H7 (cell line): Measurements from ENCODE around the gene PARP1. TPM values are rescaled to one million over a fixed set of nuclear protein-coding genes. Genes with fewer than 3 reads are reported as not detected.
A peak's percentile ranks its signal among the peaks of the same experiment; 100 is the strongest.

Experiments used
- DNase-seq: peaks from one replicate; pipeline ENCODE4 v3.0.0; 2012
- H3K27me3 ChIP-seq: 2 replicates; pipeline ENCODE4 v1.6.0; 2011; ENCODE audit warnings: mild to moderate bottlenecking, low read length; ENCODE audit not compliant: control insufficient read depth, insufficient read depth
- H3K36me3 ChIP-seq: replicated peaks from 2 replicates; pipeline ENCODE4 v1.5.1; 2011; ENCODE audit warnings: low read length; ENCODE audit not compliant: control insufficient read depth, insufficient read depth
- H3K4me3 ChIP-seq: 2 replicates; pipeline ENCODE4 v1.5.1; 2011; ENCODE audit warnings: low read depth, mild to moderate bottlenecking, control low read depth, low read length, moderate library complexity; ENCODE audit not compliant: insufficient read depth
- total RNA-seq: library from RNA; depleted of rRNA; stranded (reverse); fragments of >200 nt; shearing (Covaris generic); gene quantifications from 2 replicates; pipeline ENCODE4 v1.2.3, GENCODE V29; 2014

The PARP1 gene
- total RNA-seq, 1 experiment from 2014 or later: 425 TPM

DNA sequence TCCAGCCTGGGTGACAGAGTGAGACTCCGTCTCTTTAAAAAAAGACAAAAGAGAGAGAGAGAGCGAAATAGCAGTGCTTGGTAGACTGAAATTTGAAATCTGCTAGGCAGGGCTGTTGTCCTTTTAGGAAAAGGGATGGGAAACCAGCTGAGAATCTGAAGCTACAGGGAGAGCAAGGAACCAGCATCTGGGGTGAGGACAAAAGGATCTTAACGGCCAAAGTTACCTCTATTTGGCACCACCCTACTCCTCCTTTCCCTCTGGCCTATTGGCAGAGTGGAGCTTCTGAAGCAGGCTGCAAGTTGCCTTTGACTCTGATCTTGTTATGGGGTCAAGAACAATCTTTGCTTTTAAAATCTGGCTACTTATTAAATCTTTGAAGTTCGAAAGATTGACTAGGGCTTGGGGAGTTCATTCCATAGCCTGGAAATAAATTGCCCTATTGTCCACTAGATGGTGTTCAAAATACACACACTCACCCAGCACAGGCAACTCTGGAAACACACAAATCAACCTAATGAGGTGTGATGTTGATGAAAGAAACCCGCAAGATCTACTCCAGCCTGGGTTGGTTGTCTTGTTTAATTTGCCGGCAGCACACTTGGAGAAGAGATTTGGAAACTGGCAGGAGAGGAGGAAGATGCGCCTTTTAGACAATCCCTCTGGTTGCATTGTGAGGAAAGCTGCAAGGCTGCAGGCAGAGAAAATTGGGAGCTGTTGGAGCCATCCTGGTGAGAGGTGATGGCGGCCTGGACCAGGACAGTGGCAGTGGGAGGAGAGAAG lies 16.5 kb upstream of the PARP1 start:
- DNase-seq: peak; percentile 61
- no peaks in the 10 kb centered on the region for H3K36me3 ChIP-seq
- no peak overlapping the region for H3K4me3 ChIP-seq
- H3K27me3 ChIP-seq: no peaks in the 10 kb centered on the region

GRCh38 chr1:226422478-226422877 lies 14.6 kb upstream of the PARP1 start:
- Histone ChIP-seq H3K4me3 (no peak overlapping the region), H3K27me3 (no peaks in the 10 kb centered on the region), H3K36me3 (no peaks in the 10 kb centered on the region)
- DNase-seq: no peak

DNA sequence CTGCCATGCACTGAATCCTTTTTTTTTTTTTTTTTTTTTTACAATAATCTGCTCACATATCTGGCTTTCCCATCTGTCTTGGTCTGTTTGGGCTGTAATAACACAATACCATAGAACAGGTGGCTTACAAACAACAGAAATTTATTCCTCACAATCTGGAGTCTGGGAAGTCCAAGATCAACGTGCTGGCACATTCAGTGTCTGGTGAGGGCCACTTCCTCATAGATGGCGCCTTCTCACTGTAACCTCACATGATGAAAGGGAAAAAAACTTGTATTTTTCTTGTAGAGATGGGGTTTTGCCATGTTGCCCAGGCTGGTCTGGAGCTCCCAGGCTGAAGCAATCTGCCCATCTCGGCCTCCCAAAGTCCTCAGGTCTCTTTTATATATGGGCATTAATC lies 13.0 kb upstream of the PARP1 start:
- Histone ChIP-seq H3K36me3 (no peaks in the 10 kb centered on the region), H3K4me3 (no peak overlapping the region), H3K27me3 (no peaks in the 10 kb centered on the region)
- no peak for DNase-seq

GRCh38 chr1:226420328-226420727 lies 12.4 kb upstream of the PARP1 start:
- Histone ChIP-seq H3K27me3 (no peaks in the 10 kb centered on the region), H3K36me3 (no peaks in the 10 kb centered on the region), H3K4me3 (no peak overlapping the region)
- DNase-seq: no peak

DNA sequence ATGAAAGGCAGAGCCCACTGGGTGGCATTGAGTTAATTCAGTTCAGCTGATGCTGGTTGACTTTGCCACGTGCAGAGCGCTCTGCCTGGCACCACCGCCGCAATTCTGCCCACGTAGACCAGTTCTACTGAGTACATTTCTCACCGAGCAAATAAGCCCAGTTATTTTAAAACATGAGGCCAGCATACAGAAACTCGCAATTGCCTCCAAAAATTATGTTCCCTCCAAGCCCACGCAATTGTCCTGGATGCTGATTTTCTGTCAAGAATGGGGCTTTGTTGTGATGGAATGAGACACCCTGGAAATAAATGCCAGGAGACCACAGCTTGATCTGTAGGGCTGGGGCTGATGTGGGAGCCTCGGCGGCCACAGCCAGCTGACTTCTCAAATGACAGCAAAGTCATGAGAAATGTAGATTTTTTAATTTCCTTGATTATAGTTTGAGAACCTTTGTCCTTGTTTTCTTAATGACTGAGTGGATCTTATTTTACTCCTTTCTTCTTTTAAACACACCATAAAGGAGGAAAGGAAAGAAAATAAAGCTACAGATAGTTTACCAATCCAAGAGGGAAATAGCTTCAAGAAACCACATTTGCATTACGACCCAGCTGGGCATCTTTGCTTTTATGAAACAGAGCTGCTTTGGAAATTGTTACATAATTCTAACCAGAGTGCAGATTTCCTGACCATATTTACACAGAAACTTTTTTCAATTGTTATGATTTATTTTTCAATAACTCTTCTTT lies 11.6 kb upstream of the PARP1 start:
- Histone ChIP-seq H3K36me3 (no peaks in the 10 kb centered on the region), H3K27me3 (no peaks in the 10 kb centered on the region), H3K4me3 (no peak overlapping the region)
- no peak for DNase-seq

DNA sequence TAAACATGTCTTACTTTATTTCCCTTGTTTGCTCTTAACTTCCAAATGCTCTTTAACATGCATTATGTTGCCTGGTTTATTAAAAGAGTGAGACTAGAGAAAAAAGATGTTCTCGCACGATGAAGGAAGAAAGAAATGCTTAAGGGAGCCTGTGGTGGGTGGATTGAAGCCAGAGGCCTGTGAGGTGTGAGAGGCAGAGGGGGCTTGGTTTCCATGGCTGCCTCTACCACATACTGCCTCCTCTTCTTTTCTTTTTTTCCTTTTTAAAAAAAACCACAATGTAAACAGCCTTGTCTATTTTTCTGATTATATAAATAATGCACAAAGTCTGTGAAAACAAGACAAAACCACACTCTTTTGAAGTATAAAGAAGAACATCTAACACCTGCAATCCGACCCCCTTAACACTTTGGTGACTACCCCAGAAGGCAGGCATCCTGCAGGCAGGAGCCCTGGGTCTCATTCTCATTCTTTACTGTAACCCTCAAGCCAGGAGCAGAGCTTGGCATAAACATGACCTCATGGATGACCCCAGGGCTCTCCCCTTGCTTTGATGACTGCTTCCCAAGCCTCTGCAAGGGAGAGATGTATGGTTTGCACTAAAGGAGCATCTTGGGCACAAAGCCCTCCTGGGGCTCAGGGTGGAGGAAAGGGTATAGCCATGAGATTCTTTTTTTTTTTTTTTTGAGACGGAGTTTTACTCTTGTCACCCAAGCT lies 10.1 kb upstream of the PARP1 start:
- no peak for DNase-seq
- H3K4me3 ChIP-seq: no peak overlapping the region
- no peaks in the 10 kb centered on the region for H3K27me3 ChIP-seq
- H3K36me3 ChIP-seq: no peaks in the 10 kb centered on the region

- DNase-seq: no peak
- Histone ChIP-seq H3K4me3 (no peak overlapping the region), H3K36me3 (no peaks in the 10 kb centered on the region), H3K27me3 (no peaks in the 10 kb centered on the region)
Observed at GRCh38 chr1:226417350-226417749, 9.5 kb upstream of the PARP1 start.

DNA sequence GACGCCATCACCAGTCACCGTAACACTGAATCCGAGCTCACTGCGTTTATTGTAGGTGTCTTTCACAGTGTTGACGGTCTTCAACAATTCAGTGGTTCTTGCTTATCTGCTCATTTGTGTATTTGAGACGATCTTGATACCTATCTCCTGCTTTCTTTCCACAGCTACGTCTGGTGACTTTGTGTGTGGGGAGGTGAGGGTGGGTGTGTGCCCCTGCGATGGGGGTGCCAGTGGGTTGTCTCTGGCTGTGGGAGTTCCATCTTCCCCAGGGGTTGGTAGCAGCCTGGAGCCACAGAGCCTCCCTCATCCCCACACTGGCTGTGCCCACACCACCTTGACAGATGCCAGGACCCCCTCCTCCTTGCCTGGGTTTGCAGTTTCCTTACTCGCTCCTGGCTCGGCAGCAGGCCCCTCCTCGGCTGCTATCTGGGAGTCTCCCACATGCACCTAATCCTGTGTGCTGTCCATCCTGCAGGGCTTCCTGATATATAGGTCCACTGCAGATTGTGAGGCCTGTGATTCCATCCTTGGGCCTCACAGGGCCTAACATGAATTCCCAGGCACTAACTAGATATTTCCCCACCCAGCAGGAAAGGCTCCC lies 6.3 kb upstream of the PARP1 start:
- no peaks in the 10 kb centered on the region for H3K27me3 ChIP-seq
- H3K4me3 ChIP-seq: no peak overlapping the region
- no peak for DNase-seq
- H3K36me3 ChIP-seq: no peaks in the 10 kb centered on the region

DNA sequence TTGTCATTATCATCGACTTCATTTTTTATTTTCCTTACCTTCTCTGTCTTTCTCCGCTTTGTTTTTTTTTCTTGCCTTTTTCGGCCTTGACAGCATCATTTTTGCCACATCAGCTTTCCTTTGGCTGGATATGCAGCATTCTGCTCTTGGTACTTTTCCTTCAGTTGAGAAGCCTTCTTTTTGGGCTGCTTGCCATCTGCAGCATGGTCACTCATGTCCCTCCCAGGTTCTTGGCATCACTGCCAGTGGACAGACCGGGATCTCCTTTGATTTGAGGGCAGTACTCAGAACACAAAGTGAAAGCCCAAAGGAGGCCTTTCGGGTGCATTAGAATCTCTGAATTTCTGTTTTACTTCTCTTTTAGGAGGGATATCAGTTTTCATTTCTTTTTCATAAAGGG lies 3.7 kb upstream of the PARP1 start:
- no peak overlapping the region for H3K4me3 ChIP-seq
- no peaks in the 10 kb centered on the region for H3K36me3 ChIP-seq
- DNase-seq: no peak
- H3K27me3 ChIP-seq: no peaks in the 10 kb centered on the region

DNA sequence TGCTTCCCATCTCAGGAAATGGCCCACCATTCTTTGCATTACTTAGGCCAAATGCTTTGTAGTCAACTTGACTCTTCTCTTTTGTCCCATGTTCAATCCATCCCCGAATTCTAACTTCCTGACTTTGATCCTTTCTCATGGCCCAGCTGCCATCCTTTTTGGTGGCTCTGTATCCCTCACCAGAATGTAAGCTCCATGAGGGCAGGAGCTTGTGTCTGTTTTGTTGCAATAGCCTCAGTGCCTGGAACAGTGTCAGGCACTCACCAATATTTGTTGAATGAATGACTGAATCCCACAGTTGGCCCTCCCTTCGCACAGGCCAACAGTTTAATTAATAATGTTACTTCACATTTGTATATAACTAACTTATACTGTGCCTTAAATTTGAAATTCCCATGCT lies 3.1 kb upstream of the PARP1 start:
- no peak for DNase-seq
- Histone ChIP-seq H3K27me3 (no peaks in the 10 kb centered on the region), H3K4me3 (no peak overlapping the region), H3K36me3 (no peaks in the 10 kb centered on the region)

DNA sequence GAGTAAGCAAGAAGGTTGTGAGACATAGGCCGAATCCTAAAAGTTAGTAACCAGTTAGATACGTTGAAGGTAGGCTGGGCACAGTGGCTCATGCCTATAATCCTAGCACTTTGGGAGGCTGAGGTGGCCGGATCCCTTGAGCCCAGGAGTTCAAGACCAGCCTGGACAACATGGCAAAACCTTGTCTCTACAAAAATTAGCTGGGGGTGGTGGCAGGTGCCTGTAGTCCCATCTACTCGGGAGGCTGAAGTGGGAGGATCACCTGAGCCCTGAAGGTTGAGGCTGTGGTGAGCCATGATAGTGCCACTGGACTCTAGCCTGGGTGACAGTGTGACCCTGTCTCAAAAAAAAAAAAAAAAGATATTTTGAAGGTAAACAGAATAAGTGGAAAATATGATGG lies 1.5 kb upstream of the PARP1 start:
- no peak overlapping the region for H3K4me3 ChIP-seq
- DNase-seq: no peak
- H3K36me3 ChIP-seq: no peaks in the 10 kb centered on the region
- H3K27me3 ChIP-seq: no peaks in the 10 kb centered on the region

DNA sequence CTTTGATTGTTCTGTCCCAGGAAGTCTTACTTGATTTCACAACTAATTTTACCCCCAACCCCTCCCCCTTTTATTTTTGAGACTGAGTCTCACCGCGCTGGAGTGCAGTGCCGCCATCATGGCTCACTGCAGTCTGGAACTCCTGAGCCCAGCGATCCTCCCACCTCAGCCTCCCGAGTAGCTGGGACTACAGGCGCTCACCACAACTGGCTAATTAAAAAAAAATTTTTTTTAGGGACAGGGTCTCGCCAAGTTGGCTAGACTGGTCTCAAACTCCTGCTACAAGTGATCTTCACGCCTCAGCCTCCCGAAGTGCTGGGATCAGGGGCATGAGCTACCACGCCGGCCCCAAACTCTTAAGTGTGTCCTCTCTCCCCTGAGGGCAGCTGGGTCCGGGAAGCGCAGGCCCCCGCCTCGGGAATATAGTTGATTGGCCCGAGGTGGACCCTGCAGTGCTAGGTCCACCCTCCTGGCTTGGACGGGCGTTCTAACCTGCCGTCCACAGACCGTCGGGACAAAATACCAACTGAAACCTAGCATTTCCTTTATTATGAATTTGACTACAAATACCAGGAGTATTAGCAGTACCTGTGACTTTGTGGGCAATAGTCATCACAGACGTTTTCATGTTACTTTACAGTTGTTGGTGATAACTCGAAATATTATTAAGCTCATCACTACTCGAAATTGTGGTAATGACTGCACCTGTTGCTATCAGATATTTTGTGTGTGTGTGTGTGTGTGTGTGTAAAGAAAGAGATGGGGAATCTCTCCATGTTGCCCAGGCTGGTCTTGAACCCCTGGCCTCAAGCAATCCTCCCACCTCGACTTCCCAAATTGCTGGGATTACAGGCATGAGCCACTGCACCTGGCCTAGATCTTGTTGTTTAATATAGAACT lies 642 bp upstream of the PARP1 start:
- peak; percentile 51 for DNase-seq

GRCh38 chr1:226407199-226407496 lies 745 bp downstream of the PARP1 start:
- H3K27me3 ChIP-seq: no peaks in the 10 kb centered on the region
- H3K36me3 ChIP-seq: peaks cover 6% of the 10 kb centered on the region
- peak overlapping the region; percentile 95 for H3K4me3 ChIP-seq
- no peak for DNase-seq

More for the DNA sequence above, 642 bp upstream of the PARP1 start:
- no peaks in the 10 kb centered on the region for H3K27me3 ChIP-seq
- H3K4me3 ChIP-seq: peak overlapping the region; percentile 95
- H3K36me3 ChIP-seq: no peaks in the 10 kb centered on the region

DNA sequence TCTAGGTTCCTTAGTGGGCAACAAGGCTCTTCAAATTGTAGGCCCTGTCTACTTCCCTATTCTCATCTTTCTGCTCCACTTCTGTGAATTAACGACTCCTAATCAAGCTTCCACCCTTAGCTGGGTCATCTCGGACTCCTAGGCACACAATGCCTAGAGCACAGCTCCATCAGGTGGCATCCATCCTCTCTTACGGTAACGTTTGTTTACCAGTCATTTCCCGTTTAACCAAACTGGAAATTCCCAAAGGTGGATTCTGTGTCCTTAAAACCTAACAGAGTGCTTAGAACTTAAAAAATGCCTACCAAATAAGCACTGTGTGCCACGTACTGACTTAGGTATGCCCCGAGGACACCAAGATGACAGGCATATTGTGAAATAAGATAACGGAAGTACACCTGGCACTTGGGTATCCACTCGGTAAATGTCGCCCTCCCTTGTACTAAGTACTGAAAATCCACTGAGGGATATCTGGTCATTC lies 1.5 kb downstream of the PARP1 start:
- DNase-seq: no peak
- peak overlapping the region; percentile 95 for H3K4me3 ChIP-seq
- H3K36me3 ChIP-seq: peaks cover 10% of the 10 kb centered on the region
- H3K27me3 ChIP-seq: no peaks in the 10 kb centered on the region
